Measurements from ENCODE around the gene EQTN.
"Not testable (repeated sequence)": the region's sequence is repeated elsewhere in the genome, so short reads cannot be mapped to it uniquely, and the experiment has no call there.

The EQTN gene

GRCh38 chr9:27260789-27261516 lies 36.0 kb downstream of the EQTN start:
- TF ChIP-seq CTCF (IDR thresholded peaks at IDR 0.05; ENCODE audit: unreplicated experiment in 3 of 3) = no peak
- H3K27ac Mint-ChIP-seq = no peak overlapping the region

GRCh38 chr9:27258662-27259061 lies 38.3 kb downstream of the EQTN start:
- Mint-ChIP-seq H3K27ac (no peak overlapping the region), H3K4me3 (no peak overlapping the region), H3K4me1 (no peaks in the 10 kb centered on the region), H3K27me3 (ENCODE audit: low read depth) (peaks cover 3% of the 10 kb centered on the region), H3K9me3 (peaks cover 16% of the 10 kb centered on the region), H3K36me3 (ENCODE audit: low read depth) (no peaks in the 10 kb centered on the region)
- TF ChIP-seq CTCF (IDR thresholded peaks at IDR 0.05; ENCODE audit: unreplicated experiment in 3 of 3) = no peak

More at GRCh38 chr9:27260789-27261516, 36.0 kb downstream of the EQTN start:
- no peak overlapping the region for H3K4me3 Mint-ChIP-seq
- peaks cover 5% of the 10 kb centered on the region for H3K9me3 Mint-ChIP-seq
- H3K36me3 Mint-ChIP-seq (ENCODE audit: low read depth) = no peaks in the 10 kb centered on the region
- no peaks in the 10 kb centered on the region for H3K4me1 Mint-ChIP-seq
- peaks cover 3% of the 10 kb centered on the region for H3K27me3 Mint-ChIP-seq (ENCODE audit: low read depth)

- Mint-ChIP-seq H3K27ac (no peak overlapping the region), H3K9me3 (peaks cover 11% of the 10 kb centered on the region), H3K36me3 (ENCODE audit: low read depth) (peaks cover 5% of the 10 kb centered on the region), H3K4me3 (no peak overlapping the region), H3K27me3 (ENCODE audit: low read depth) (no peaks in the 10 kb centered on the region), H3K4me1 (no peaks in the 10 kb centered on the region)
- no peak for TF ChIP-seq CTCF (IDR thresholded peaks at IDR 0.05; ENCODE audit: unreplicated experiment in 3 of 3)
Measured at GRCh38 chr9:27248702-27249101, 48.2 kb downstream of the EQTN start.

GRCh38 chr9:27247756-27248155 lies 49.2 kb downstream of the EQTN start:
- H3K27me3 Mint-ChIP-seq (ENCODE audit: low read depth) = no peaks in the 10 kb centered on the region
- peak; percentile 32 to 59 (median 52) for TF ChIP-seq CTCF (IDR thresholded peaks at IDR 0.05; ENCODE audit: unreplicated experiment in 3 of 3)
- H3K36me3 Mint-ChIP-seq (ENCODE audit: low read depth) = peaks cover 5% of the 10 kb centered on the region
- H3K9me3 Mint-ChIP-seq = peaks cover 13% of the 10 kb centered on the region
- H3K4me3 Mint-ChIP-seq = no peak overlapping the region
- H3K4me1 Mint-ChIP-seq = no peaks in the 10 kb centered on the region
- no peak overlapping the region for H3K27ac Mint-ChIP-seq

GRCh38 chr9:27239648-27240047 lies 57.3 kb downstream of the EQTN start:
- H3K4me1 Mint-ChIP-seq, H3K4me3 Mint-ChIP-seq: not testable (repeated sequence)

More at GRCh38 chr9:27239648-27240047, 57.3 kb downstream of the EQTN start:
- not testable (repeated sequence) for H3K27me3 Mint-ChIP-seq (ENCODE audit: low read depth); H3K36me3 Mint-ChIP-seq (ENCODE audit: low read depth); H3K27ac Mint-ChIP-seq
- H3K9me3 Mint-ChIP-seq = peaks cover 41% of the 10 kb centered on the region

Measured in nephron (organoid).